HAP-1 (cell line): ENCODE results near the gene MYOM1.
"Not testable (repeated sequence)": the region's sequence is repeated elsewhere in the genome, so short reads cannot be mapped to it uniquely, and the experiment has no call there.

Experiments used
- DNase-seq, 2 experiments: peaks; one replicate each; pipeline ENCODE4 v3.0.0-alpha.2; 2016 to 2020; ENCODE audit warnings: low spot score in 2 of 2
- H3K27me3 ChIP-seq: fragments of 250-450 bp; sonication (Bioruptor Pico); 2 replicates; pipeline ENCODE4 v1.5.1; 2020; ENCODE audit warnings: low read depth, mild to moderate bottlenecking, moderate library complexity
- H3K36me3 ChIP-seq: fragments of 250-450 bp; sonication (Bioruptor Pico); replicated peaks from 2 replicates; pipeline ENCODE4 v1.5.1; 2020; ENCODE audit warnings: mild to moderate bottlenecking
- H3K4me1 ChIP-seq: fragments of 250-450 bp; sonication (Bioruptor Pico); 2 replicates; pipeline ENCODE4 v1.5.1; 2020; ENCODE audit warnings: mild to moderate bottlenecking
- H3K4me3 ChIP-seq: fragments of 250-450 bp; sonication (Bioruptor Pico); 2 replicates; pipeline ENCODE4 v1.5.1; 2020; ENCODE audit warnings: mild to moderate bottlenecking, moderate library complexity
- H3K9me3 ChIP-seq: fragments of 250-450 bp; sonication (Bioruptor Pico); 2 replicates; pipeline ENCODE4 v1.5.1; 2020; ENCODE audit warnings: mild to moderate bottlenecking, moderate library complexity
- in situ Hi-C: fragments of 300-500 bp; cut with MboI; formaldehyde crosslinking; loops from 3 replicates; pipeline ENCODE4 v1.14.3; 2020; ENCODE audit warnings: low sequenced_read_pairs, inconsistent platforms, mixed read lengths

MYOM1 gene

DNA sequence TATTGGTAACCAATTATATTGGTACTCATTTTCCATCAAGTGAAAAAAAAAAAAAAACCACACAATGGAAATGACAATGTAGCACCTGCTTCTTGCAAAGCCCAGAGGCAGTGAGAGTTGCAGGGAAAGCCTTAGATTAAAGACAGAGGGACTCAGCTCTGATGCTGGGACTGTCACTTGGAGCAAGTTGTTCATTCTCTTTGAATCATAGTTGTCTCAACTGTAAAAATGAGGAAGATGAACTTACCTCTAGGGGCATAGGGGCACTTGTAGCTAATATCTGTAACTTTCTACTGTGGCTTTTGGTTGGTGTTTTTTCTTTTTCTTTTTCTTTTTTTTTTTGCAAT, 125.5 kb downstream of the MYOM1 start:
- in situ Hi-C loops: no loop called here
- no peak for DNase-seq

GRCh38 chr18:3093624-3094337, 126.0 kb downstream of the MYOM1 start:
- Histone ChIP-seq H3K27me3 (no peaks in the 10 kb centered on the region), H3K36me3 (no peaks in the 10 kb centered on the region; the same call in none of the 2 replicates), H3K4me1 (peaks cover 11% of the 10 kb centered on the region), H3K9me3 (no peaks in the 10 kb centered on the region), H3K4me3 (no peak overlapping the region)
- peak; percentile 26 to 39 for DNase-seq
- in situ Hi-C loops: no loop called here

More for the DNA sequence above, 125.5 kb downstream of the MYOM1 start:
- Histone ChIP-seq H3K27me3 (no peaks in the 10 kb centered on the region), H3K4me1 (peaks cover 11% of the 10 kb centered on the region), H3K4me3 (no peak overlapping the region), H3K9me3 (no peaks in the 10 kb centered on the region), H3K36me3 (no peaks in the 10 kb centered on the region; the same call in 1 of the 2 replicates)

DNA sequence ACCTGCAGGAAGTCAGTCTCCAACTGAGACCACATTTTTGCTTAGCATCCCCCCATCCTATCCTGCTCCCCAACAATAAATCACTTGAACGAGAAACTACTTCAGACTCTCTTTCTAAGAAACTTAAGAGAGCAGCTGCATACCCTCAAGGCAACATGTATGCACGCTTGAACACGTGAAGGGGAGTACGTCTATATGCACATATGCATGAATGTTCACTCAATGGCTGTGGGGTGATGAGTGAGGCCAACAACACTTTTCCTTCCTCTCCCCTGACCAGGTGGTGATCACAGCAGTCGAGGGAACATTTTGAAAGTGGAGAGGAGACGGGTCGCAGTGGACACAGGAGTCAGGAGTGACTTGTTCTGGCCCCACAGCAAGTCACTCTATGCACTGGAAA, 127.0 kb downstream of the MYOM1 start:
- H3K27me3 ChIP-seq: no peaks in the 10 kb centered on the region
- in situ Hi-C loops: no loop called here
- no peak for DNase-seq

GRCh38 chr18:3089579-3089978, 130.2 kb downstream of the MYOM1 start:
- H3K9me3 ChIP-seq: no peaks in the 10 kb centered on the region
- H3K4me3 ChIP-seq: no peak overlapping the region
- in situ Hi-C loops: no loop called here
- H3K4me1 ChIP-seq: peaks cover 11% of the 10 kb centered on the region
- no peak for DNase-seq
- no peaks in the 10 kb centered on the region for H3K27me3 ChIP-seq
- no peaks in the 10 kb centered on the region; the same call in none of the 2 replicates for H3K36me3 ChIP-seq

More for the DNA sequence above, 127.0 kb downstream of the MYOM1 start:
- Histone ChIP-seq H3K4me1 (peaks cover 11% of the 10 kb centered on the region), H3K9me3 (no peaks in the 10 kb centered on the region), H3K4me3 (no peak overlapping the region), H3K36me3 (no peaks in the 10 kb centered on the region; the same call in none of the 2 replicates)

GRCh38 chr18:3088449-3088848, 131.3 kb downstream of the MYOM1 start:
- in situ Hi-C loops: no loop called here
- no peaks in the 10 kb centered on the region for H3K9me3 ChIP-seq
- H3K36me3 ChIP-seq: no peaks in the 10 kb centered on the region; the same call in none of the 2 replicates
- no peak for DNase-seq
- no peak overlapping the region for H3K4me3 ChIP-seq
- no peaks in the 10 kb centered on the region for H3K27me3 ChIP-seq
- peaks cover 4% of the 10 kb centered on the region for H3K4me1 ChIP-seq

DNA sequence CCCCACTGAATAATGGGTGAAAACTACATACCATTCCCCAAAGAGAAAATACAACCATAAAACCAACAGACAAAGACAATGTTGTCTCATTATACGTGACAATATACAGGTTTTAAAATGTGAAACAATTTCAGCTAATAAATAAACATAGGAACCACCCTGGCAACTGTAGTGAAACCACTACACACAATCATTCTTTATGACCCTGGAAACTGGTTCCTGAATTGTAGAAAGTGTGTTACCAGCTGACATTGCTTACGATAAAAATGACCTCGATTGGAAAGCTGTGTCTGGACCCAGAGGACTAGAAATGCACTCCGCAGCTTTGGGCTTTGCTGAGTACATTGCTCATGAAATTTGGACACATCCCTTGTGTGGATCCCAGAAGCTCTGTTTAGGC, 132.9 kb downstream of the MYOM1 start:
- no peak for DNase-seq
- in situ Hi-C loops: no loop called here
- Histone ChIP-seq H3K36me3 (no peaks in the 10 kb centered on the region; the same call in none of the 2 replicates), H3K27me3 (no peaks in the 10 kb centered on the region), H3K4me3 (no peak overlapping the region), H3K9me3 (no peaks in the 10 kb centered on the region), H3K4me1 (no peaks in the 10 kb centered on the region)

- H3K4me3 ChIP-seq: no peak overlapping the region
- H3K9me3 ChIP-seq: no peaks in the 10 kb centered on the region
- in situ Hi-C loops: no loop called here
- DNase-seq: no peak
- no peaks in the 10 kb centered on the region; the same call in none of the 2 replicates for H3K36me3 ChIP-seq
- no peaks in the 10 kb centered on the region for H3K27me3 ChIP-seq
- no peaks in the 10 kb centered on the region for H3K4me1 ChIP-seq
These were observed 134.2 kb downstream of the MYOM1 start for GRCh38 chr18:3085612-3086011.

DNA sequence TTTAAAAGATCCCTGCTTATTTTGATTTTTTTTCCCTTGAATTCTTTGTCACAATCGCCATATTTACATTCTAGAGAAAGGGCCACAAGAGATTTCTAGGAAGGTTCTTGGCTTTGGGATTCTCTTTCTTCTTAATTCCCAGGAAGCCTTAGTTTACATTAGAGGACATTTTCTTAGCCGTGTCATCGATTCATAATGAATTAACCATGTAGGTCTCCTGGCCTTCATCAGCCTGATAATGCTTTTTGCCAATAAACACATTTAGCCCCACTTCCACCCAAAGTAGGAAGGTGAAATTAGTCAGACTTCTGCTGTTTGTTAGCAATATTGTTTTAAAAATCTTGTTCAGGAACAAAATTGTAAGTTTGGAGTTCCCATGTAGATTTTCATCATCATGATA, 135.6 kb downstream of the MYOM1 start:
- in situ Hi-C loops: no loop called here

GRCh38 chr18:3083766-3084165, 136.0 kb downstream of the MYOM1 start:
- H3K4me3 ChIP-seq: no peak overlapping the region
- H3K27me3 ChIP-seq: no peaks in the 10 kb centered on the region
- H3K4me1 ChIP-seq: no peaks in the 10 kb centered on the region
- in situ Hi-C loops: no loop called here
- no peaks in the 10 kb centered on the region; the same call in none of the 2 replicates for H3K36me3 ChIP-seq
- H3K9me3 ChIP-seq: no peaks in the 10 kb centered on the region
- no peak for DNase-seq

More for the DNA sequence above, 135.6 kb downstream of the MYOM1 start:
- no peak overlapping the region for H3K4me3 ChIP-seq
- H3K4me1 ChIP-seq: no peaks in the 10 kb centered on the region
- H3K36me3 ChIP-seq: no peaks in the 10 kb centered on the region; the same call in none of the 2 replicates
- no peaks in the 10 kb centered on the region for H3K27me3 ChIP-seq
- no peak for DNase-seq
- no peaks in the 10 kb centered on the region for H3K9me3 ChIP-seq

DNA sequence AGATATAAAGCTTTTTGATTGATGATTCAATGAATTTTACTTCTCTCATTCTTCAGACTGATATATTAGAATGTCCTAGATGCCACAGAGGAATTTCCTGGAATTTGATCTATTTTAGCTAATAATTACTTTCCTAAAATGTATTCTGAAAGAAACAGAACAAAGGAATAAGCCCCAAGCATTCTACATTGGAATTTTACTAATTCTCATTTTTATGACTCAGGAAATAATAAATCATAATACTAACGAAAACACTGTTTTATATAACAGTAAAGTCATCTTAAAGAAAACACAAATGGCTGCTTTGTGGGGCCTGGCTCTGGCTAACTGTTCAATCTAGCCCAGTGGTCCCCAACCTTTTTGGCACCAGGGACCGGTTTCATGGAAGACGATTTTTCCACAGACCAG, 138.2 kb downstream of the MYOM1 start:
- DNase-seq: no peak
- no peaks in the 10 kb centered on the region; the same call in 1 of the 2 replicates for H3K36me3 ChIP-seq
- no peaks in the 10 kb centered on the region for H3K4me1 ChIP-seq
- no peaks in the 10 kb centered on the region for H3K27me3 ChIP-seq
- no peaks in the 10 kb centered on the region for H3K9me3 ChIP-seq
- in situ Hi-C loops: no loop called here
- no peak overlapping the region for H3K4me3 ChIP-seq

DNA sequence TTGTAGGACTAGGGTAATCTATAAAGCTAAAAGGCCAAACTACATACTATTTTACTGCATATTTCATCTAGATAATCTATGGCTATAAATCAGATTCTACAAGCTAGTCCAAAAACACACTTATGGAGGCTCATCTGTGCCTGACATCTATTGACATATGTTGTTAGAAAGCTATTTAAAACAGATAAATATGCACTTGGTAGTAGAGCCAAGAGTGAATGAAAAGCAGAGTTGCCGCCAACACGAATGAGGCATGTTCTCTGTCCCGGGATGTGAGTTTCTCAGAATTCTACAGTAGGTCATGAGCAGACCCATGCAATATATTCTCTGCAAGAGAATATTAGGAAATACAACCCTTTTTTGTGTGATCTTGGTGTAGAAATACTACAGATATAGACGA, 140.1 kb downstream of the MYOM1 start:
- Histone ChIP-seq H3K4me1 (peaks cover 9% of the 10 kb centered on the region), H3K9me3 (no peaks in the 10 kb centered on the region), H3K27me3 (no peaks in the 10 kb centered on the region), H3K36me3 (no peaks in the 10 kb centered on the region; the same call in 1 of the 2 replicates), H3K4me3 (no peak overlapping the region)
- no peak for DNase-seq
- in situ Hi-C loops: no loop called here

GRCh38 chr18:3075491-3075890, 144.3 kb downstream of the MYOM1 start:
- Histone ChIP-seq H3K4me1 (peaks cover 9% of the 10 kb centered on the region), H3K9me3 (no peaks in the 10 kb centered on the region), H3K4me3 (no peak overlapping the region), H3K36me3 (no peaks in the 10 kb centered on the region), H3K27me3 (no peaks in the 10 kb centered on the region)
- in situ Hi-C loops: no loop called here
- DNase-seq: no peak

DNA sequence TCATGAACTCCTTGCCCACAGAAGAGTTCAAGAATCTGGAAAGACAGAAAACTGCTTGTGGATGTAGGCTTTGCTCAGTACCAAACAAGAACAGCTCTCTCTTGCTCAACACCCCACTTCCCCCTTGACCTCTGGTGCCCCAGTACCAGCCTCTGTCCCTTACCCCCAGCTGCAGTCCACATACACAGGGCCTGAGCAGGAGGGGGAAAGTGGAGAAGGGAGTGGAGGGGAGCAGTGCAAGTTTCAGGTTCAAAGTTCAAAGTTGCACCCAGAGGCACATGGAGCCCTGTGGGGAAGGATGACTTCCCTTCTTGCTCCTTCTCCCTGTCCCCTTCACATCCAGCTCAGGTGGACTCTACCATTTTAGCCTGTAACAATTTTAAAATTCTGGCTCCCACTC, 145.7 kb downstream of the MYOM1 start:
- Histone ChIP-seq H3K4me1 (peaks cover 16% of the 10 kb centered on the region), H3K36me3 (no peaks in the 10 kb centered on the region), H3K4me3 (no peak overlapping the region), H3K27me3 (no peaks in the 10 kb centered on the region), H3K9me3 (no peaks in the 10 kb centered on the region)
- in situ Hi-C loops: no loop called here
- DNase-seq: no peak

DNA sequence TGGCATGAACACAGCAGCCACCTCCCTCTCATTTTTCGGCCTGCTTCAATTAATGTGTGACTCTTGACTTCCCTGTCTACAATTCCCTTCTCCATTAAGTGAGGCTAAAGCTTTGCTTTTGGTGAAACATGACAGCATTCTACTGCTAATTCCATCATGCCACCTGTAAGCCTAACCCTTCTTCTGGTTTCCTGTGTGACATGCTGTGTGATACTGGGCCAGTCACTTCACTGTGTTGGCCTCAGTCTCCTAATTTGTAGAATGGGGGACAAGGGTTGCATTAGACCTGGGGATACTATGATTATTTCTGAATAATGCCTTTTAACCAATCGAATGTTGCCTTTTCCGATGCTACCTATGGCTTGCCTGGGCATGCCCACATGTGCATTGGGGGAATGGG, 146.4 kb downstream of the MYOM1 start:
- H3K9me3 ChIP-seq, in situ Hi-C loops, H3K36me3 ChIP-seq, H3K4me3 ChIP-seq, DNase-seq, H3K27me3 ChIP-seq: not testable (repeated sequence)
- peaks cover 16% of the 10 kb centered on the region for H3K4me1 ChIP-seq

GRCh38 chr18:3071676-3072075, 148.1 kb downstream of the MYOM1 start:
- DNase-seq: no peak
- no peaks in the 10 kb centered on the region for H3K27me3 ChIP-seq
- H3K4me1 ChIP-seq: peaks cover 16% of the 10 kb centered on the region
- H3K36me3 ChIP-seq: no peaks in the 10 kb centered on the region
- no peak overlapping the region for H3K4me3 ChIP-seq
- H3K9me3 ChIP-seq: no peaks in the 10 kb centered on the region
- in situ Hi-C loops: no loop called here
